HEK293 (cell line): ENCODE data around the gene DDX18.
"Not testable (repeated sequence)": the region's sequence is repeated elsewhere in the genome, so short reads cannot be mapped to it uniquely, and the experiment has no call there.

ENCODE experiments used
- CTCF ChIA-PET: fragments of 350-600 bp; formaldehyde crosslinking; extraction: SDS; loops from one replicate; lab custom pipeline; 2021; ENCODE audit warnings: antibody characterized with exemption; lab: Yijun Ruan, JAX
- POLR2A ChIA-PET: fragments of 300-600 bp; formaldehyde crosslinking; extraction: SDS; loops from one replicate; lab custom pipeline; 2020; ENCODE audit warnings: antibody characterized with exemption, inconsistent platforms; lab: Yijun Ruan, JAX
- H3K27ac ChIP-seq: fragments of 200-500 bp; sonication (Bioruptor generic); 2 replicates; pipeline ENCODE4 v1.5.1; 2014; ENCODE audit warnings: low read depth, low read length, control low read depth, inconsistent platforms; ENCODE audit errors: extremely low read depth
- H3K36me3 ChIP-seq, 2 experiments: fragments of 200-500 bp in 1 of 2; sonication (Bioruptor generic) in 1 of 2; 1 replicate in 1 of 2; 2 replicates in 1 of 2; pipeline ENCODE4 v1.5.1; 2014 to 2017; ENCODE audit warnings: inconsistent platforms in 2 of 2, low read length in 2 of 2; ENCODE audit not compliant: control insufficient read depth in 2 of 2, insufficient read depth in 1 of 2
- H3K4me1 ChIP-seq: fragments of 200-500 bp; sonication (Bioruptor generic); 2 replicates; pipeline ENCODE4 v1.5.1; 2014; ENCODE audit warnings: mild to moderate bottlenecking, low read length, inconsistent platforms; ENCODE audit not compliant: control insufficient read depth, insufficient read depth
- H3K4me3 ChIP-seq: 2 replicates; pipeline ENCODE4 v1.5.1; 2011; ENCODE audit warnings: low read depth, mild to moderate bottlenecking, control low read depth, low read length, moderate library complexity
- H3K9me3 ChIP-seq: fragments of 200-500 bp; sonication (Bioruptor generic); 2 replicates; pipeline ENCODE4 v1.5.1; 2014; ENCODE audit warnings: low read depth, low read length, inconsistent platforms; ENCODE audit not compliant: control insufficient read depth, insufficient read depth
- GLI4 ChIP-seq: fragments of 450-650 bp; formaldehyde crosslinking; IDR thresholded peaks from 2 replicates; pipeline ENCODE4 v1.5.1; 2016; ENCODE audit warnings: missing biosample characterization, missing genetic modification characterization
- ZBTB48 ChIP-seq: fragments of 450-650 bp; formaldehyde crosslinking; IDR thresholded peaks from 2 replicates; pipeline ENCODE4 v1.5.1; 2016; ENCODE audit warnings: missing biosample characterization, missing genetic modification characterization
- ZNF138 ChIP-seq: fragments of 450-650 bp; formaldehyde crosslinking; IDR thresholded peaks from 2 replicates; pipeline ENCODE4 v1.5.1; 2016; ENCODE audit warnings: missing biosample characterization, missing genetic modification characterization, borderline replicate concordance
- ZNF239 ChIP-seq: fragments of 450-650 bp; formaldehyde crosslinking; IDR thresholded peaks from 2 replicates; pipeline ENCODE4 v1.5.1; 2016; ENCODE audit warnings: missing biosample characterization, missing genetic modification characterization
- ZNF266 ChIP-seq: fragments of 450-650 bp; formaldehyde crosslinking; IDR thresholded peaks from 2 replicates; pipeline ENCODE4 v1.5.1; 2016; ENCODE audit warnings: missing biosample characterization, missing genetic modification characterization, low read depth
- ZNF274 ChIP-seq, 2 experiments: fragments of 200-500 bp in 1 of 2; fragments of 450-650 bp in 1 of 2; sonication (Bioruptor generic) in 1 of 2; formaldehyde crosslinking in 1 of 2; IDR thresholded peaks; 2 replicates each; pipeline versions ENCODE4 v1.5.1 to v1.6.1; 2014 to 2016; ENCODE audit warnings: borderline replicate concordance in 1 of 2, inconsistent platforms in 1 of 2, low read length in 1 of 2, missing biosample characterization in 1 of 2, missing genetic modification characterization in 1 of 2
- ZNF311 ChIP-seq: fragments of 450-650 bp; formaldehyde crosslinking; IDR thresholded peaks from 2 replicates; pipeline ENCODE4 v1.5.1; 2017; ENCODE audit warnings: missing biosample characterization, missing genetic modification characterization, borderline replicate concordance
- ZNF37A ChIP-seq: fragments of 450-650 bp; IDR thresholded peaks from 2 replicates; pipeline ENCODE4 v1.5.1; 2018; ENCODE audit warnings: missing biosample characterization, missing genetic modification characterization
- ZNF837 ChIP-seq: fragments of 450-650 bp; formaldehyde crosslinking; IDR thresholded peaks from 2 replicates; pipeline ENCODE4 v1.5.1; 2016; ENCODE audit warnings: missing biosample characterization, missing genetic modification characterization
- TF ChIP-seq, protein P1 (sequence below): fragments of 450-650 bp; formaldehyde crosslinking; IDR thresholded peaks from 2 replicates; pipeline ENCODE4 v1.5.1; 2016; ENCODE audit warnings: missing biosample characterization, missing genetic modification characterization
- TF ChIP-seq, protein P2 (sequence below): fragments of 450-650 bp; formaldehyde crosslinking; optimal IDR thresholded peaks from 2 replicates; pipeline ENCODE3; 2016; ENCODE audit warnings: missing biosample characterization, mild to moderate bottlenecking, missing genetic modification characterization
- TF ChIP-seq, protein P3 (sequence below): fragments of 450-650 bp; formaldehyde crosslinking; IDR thresholded peaks from 2 replicates; pipeline ENCODE4 v1.5.1; 2016; ENCODE audit warnings: missing biosample characterization, missing genetic modification characterization
- TF ChIP-seq, protein P4 (sequence below): fragments of 450-650 bp; IDR thresholded peaks from 2 replicates; pipeline ENCODE4 v1.5.1; 2018; ENCODE audit warnings: missing biosample characterization, mild to moderate bottlenecking, missing genetic modification characterization

DDX18 gene

DNA sequence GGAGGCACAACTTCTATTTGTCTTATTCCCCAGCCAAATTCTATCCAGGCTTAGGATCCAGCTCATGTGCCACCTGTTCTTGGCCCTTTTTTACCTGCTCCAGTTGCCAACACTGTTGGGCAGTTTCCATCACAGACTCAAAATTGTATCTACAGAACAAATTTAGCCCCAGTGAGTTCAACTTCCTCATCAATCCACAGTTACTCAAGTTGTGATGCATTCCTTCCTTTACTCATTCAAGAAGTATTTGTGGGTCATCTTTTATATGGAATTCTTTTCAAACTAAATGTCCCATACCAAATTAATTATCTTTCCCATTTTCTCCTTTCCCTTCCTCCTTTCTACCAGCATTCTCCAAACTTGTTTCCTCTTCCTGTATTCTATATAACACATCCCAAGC, 12.7 kb upstream of the DDX18 start:
- H3K27ac ChIP-seq = no peak overlapping the region
- H3K4me3 ChIP-seq = no peak overlapping the region
- POLR2A ChIA-PET = no interaction called here
- no peaks in the 10 kb centered on the region for H3K4me1 ChIP-seq
- CTCF ChIA-PET = interaction anchor here (2.8 kb wide), 1 partner anchor 13 kb away, joined by 15 read pairs; the partner anchor contains the start of gene DDX18
- no peaks in the 10 kb centered on the region for H3K36me3 ChIP-seq
- TF ChIP-seq ZNF239 (tag by site-specific recombination) = no peak
- TF ChIP-seq GLI4 = no peak
- no peak for TF ChIP-seq ZNF837 (tag by site-specific recombination)
- no peak for TF ChIP-seq ZNF138
- no peak for TF ChIP-seq ZNF274 (IDR thresholded peaks at IDR 0.05; ENCODE audit: low read length)
- TF ChIP-seq ZNF274 (tag by site-specific recombination; IDR thresholded peaks at IDR 0.05; ENCODE audit: borderline replicate concordance) = no peak
- TF ChIP-seq ZNF37A (tag by site-specific recombination) = no peak
- TF ChIP-seq, protein P1, sequence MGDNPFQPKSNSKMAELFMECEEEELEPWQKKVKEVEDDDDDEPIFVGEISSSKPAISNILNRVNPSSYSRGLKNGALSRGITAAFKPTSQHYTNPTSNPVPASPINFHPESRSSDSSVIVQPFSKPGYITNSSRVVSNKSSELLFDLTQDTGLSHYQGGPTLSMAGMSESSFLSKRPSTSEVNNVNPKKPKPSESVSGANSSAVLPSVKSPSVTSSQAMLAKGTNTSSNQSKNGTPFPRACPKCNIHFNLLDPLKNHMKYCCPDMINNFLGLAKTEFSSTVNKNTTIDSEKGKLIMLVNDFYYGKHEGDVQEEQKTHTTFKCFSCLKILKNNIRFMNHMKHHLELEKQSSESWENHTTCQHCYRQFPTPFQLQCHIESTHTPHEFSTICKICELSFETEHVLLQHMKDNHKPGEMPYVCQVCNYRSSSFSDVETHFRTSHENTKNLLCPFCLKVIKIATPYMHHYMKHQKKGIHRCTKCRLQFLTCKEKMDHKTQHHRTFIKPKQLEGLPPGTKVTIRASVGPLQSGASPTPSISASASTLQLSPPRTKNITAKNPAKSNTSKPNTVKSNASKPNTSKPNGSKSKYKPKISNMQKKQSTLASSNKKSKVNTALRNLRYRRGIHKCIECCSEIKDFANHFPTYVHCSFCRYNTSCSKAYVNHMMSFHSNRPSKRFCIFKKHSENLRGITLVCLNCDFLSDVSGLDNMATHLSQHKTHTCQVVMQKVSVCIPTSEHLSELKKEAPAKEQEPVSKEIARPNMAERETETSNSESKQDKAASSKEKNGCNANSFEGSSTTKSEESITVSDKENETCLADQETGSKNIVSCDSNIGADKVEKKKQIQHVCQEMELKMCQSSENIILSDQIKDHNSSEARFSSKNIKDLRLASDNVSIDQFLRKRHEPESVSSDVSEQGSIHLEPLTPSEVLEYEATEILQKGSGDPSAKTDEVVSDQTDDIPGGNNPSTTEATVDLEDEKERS (tag by site-specific recombination) = no peak
- no peak for TF ChIP-seq ZNF266 (tag by site-specific recombination)
- no peak for TF ChIP-seq ZNF311 (tag by site-specific recombination)
- H3K9me3 ChIP-seq = no peaks in the 10 kb centered on the region

DNA sequence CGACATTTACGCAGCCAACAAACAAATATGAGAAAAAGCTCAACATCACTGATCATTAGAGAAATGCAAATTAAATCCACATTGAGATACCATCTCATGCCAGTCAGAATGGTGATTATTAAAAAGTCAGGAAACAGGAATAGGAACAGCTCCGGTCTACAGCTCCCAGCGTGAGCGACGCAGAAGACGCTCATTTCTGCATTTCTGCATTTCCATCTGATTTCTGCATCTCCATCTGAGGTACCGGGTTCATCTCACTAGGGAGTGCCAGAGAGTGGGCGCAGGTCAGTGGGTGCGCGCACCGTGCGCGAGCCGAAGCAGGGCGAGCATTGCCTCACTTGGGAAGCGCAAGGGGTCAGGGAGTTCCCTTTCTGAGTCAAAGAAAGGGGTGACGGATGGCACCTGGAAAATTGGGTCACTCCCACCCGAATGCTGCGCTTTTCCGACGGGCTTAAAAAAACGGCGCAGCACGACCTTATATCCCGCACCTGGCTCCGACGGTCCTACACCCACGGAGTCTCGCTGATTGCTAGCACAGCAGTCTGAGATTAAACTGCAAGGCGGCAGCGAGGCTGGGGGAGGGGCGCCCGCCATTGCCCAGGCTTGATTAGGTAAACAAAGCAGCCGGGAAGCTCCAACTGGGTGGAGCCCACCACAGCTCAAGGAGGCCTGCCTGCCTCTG, 10.7 kb upstream of the DDX18 start:
- TF ChIP-seq, protein P2, sequence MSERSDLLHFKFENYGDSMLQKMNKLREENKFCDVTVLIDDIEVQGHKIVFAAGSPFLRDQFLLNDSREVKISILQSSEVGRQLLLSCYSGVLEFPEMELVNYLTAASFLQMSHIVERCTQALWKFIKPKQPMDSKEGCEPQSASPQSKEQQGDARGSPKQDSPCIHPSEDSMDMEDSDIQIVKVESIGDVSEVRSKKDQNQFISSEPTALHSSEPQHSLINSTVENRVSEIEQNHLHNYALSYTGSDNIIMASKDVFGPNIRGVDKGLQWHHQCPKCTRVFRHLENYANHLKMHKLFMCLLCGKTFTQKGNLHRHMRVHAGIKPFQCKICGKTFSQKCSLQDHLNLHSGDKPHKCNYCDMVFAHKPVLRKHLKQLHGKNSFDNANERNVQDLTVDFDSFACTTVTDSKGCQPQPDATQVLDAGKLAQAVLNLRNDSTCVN (tag by site-specific recombination) = peak; percentile 34
- TF ChIP-seq ZBTB48 (tag by site-specific recombination) = peak; percentile 38; the same call in 1 of the 2 replicates
- TF ChIP-seq, protein P3, sequence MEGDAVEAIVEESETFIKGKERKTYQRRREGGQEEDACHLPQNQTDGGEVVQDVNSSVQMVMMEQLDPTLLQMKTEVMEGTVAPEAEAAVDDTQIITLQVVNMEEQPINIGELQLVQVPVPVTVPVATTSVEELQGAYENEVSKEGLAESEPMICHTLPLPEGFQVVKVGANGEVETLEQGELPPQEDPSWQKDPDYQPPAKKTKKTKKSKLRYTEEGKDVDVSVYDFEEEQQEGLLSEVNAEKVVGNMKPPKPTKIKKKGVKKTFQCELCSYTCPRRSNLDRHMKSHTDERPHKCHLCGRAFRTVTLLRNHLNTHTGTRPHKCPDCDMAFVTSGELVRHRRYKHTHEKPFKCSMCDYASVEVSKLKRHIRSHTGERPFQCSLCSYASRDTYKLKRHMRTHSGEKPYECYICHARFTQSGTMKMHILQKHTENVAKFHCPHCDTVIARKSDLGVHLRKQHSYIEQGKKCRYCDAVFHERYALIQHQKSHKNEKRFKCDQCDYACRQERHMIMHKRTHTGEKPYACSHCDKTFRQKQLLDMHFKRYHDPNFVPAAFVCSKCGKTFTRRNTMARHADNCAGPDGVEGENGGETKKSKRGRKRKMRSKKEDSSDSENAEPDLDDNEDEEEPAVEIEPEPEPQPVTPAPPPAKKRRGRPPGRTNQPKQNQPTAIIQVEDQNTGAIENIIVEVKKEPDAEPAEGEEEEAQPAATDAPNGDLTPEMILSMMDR = peak; percentile 33; the same call in 1 of the 2 replicates
- TF ChIP-seq, protein P4, sequence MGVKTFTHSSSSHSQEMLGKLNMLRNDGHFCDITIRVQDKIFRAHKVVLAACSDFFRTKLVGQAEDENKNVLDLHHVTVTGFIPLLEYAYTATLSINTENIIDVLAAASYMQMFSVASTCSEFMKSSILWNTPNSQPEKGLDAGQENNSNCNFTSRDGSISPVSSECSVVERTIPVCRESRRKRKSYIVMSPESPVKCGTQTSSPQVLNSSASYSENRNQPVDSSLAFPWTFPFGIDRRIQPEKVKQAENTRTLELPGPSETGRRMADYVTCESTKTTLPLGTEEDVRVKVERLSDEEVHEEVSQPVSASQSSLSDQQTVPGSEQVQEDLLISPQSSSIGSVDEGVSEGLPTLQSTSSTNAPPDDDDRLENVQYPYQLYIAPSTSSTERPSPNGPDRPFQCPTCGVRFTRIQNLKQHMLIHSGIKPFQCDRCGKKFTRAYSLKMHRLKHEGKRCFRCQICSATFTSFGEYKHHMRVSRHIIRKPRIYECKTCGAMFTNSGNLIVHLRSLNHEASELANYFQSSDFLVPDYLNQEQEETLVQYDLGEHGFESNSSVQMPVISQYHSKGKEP (tag by site-specific recombination) = 0 out of 2 replicates have a peak, but pooled peaks have one; percentile 29
- peak overlapping the region; percentile 15; the same call in 1 of the 2 replicates for H3K4me3 ChIP-seq
- H3K9me3 ChIP-seq, H3K36me3 ChIP-seq, POLR2A ChIA-PET, H3K27ac ChIP-seq, H3K4me1 ChIP-seq: not testable (repeated sequence)
- CTCF ChIA-PET = interaction anchor here (0.8 to 2.8 kb wide), 2 partner anchors 11 to 13 kb away, joined by 3 to 15 read pairs; partner anchors contain the start of gene DDX18
